Heart left ventricle (tissue), 16 donors: ENCODE measurements around the gene TMEM217. TPM values are rescaled to one million over a fixed set of nuclear protein-coding genes. Genes with fewer than 3 reads are reported as not detected.
"Not testable (repeated sequence)": the region's sequence is repeated elsewhere in the genome, so short reads cannot be mapped to it uniquely, and the experiment has no call there.

Experiments used
- ATAC-seq, 4 donors: fragments of 200-7000 bp; cut with Tn5 transposase; one replicate each; pipeline ENCODE4 v1.9.1; 2020 to 2022; ENCODE audit warnings: moderate library complexity in 4 of 4, mild to moderate bottlenecking in 3 of 4, moderate number of reproducible peaks in 1 of 4
- DNase-seq, 5 donors: peaks; one replicate each; pipeline ENCODE4 v3.0.0-alpha.2; 2020
- H3K27ac ChIP-seq, 12 donors: fragments of 200-600 bp; sonication (generic) in 4 of 12; one replicate each; pipeline versions ENCODE4 v1.5.0 to v1.8.0; 2016 to 2022; ENCODE audit warnings: mild to moderate bottlenecking in 2 of 12
- H3K27me3 ChIP-seq, 9 donors: fragments of 200-600 bp; sonication (generic) in 2 of 9; one replicate each; pipeline versions ENCODE4 v1.5.1 to v1.8.0; 2016 to 2022; ENCODE audit warnings: mild to moderate bottlenecking in 3 of 9
- H3K36me3 ChIP-seq, 9 donors: fragments of 200-600 bp; sonication (generic) in 2 of 9; one replicate each; pipeline versions ENCODE4 v1.5.0 to v1.8.0; 2018 to 2022; ENCODE audit warnings: mild to moderate bottlenecking in 2 of 9
- H3K4me1 ChIP-seq, 12 donors: fragments of 200-600 bp; sonication (generic) in 4 of 12; one replicate each; pipeline versions ENCODE4 v1.5.0 to v1.8.0; 2016 to 2022; ENCODE audit warnings: mild to moderate bottlenecking in 3 of 12
- H3K4me3 ChIP-seq, 12 donors: fragments of 200-600 bp; sonication (generic) in 4 of 12; one replicate each; pipeline versions ENCODE4 v1.5.0 to v1.8.0; 2017 to 2022; ENCODE audit warnings: mild to moderate bottlenecking in 9 of 12, moderate library complexity in 4 of 12
- H3K9me3 ChIP-seq, 12 donors: fragments of 200-600 bp; sonication (generic) in 4 of 12; one replicate each; pipeline versions ENCODE4 v1.5.0 to v1.8.0; 2016 to 2022; ENCODE audit warnings: mild to moderate bottlenecking in 1 of 12
- CTCF ChIP-seq, 12 donors: fragments of 200-600 bp; sonication (generic) in 4 of 12; IDR thresholded peaks; one replicate each; pipeline versions ENCODE4 v1.5.0 to v1.8.0; 2018 to 2022; ENCODE audit warnings: antibody characterized with exemption in 12 of 12, mild to moderate bottlenecking in 5 of 12
- POLR2A ChIP-seq, 2 donors: fragments of 450-650 bp; IDR thresholded peaks; one replicate each; pipeline ENCODE4 v1.6.1; 2017; ENCODE audit warnings: antibody characterized with exemption in 2 of 2, mild to moderate bottlenecking in 2 of 2, moderate library complexity in 2 of 2
- WGBS, 4 donors: extraction: QIAGEN DNeasy Blood & Tissue Kit in 2 of 4; methylation state at CpG; one replicate each; pipeline versions ENCODE4 v1.1.5 to v1.1.7; 2013 to 2018; 5-methylcytosine and 5-hydroxymethylcytosine counted together
- intact Hi-C, 10 donors: fragments of 100-400 bp; cut with DNase I; formaldehyde crosslinking; loops; one replicate each; pipeline versions ENCODE4 v1.11.1 to v1.14.2; 2022
- polyA plus RNA-seq, 2 donors: library from polyadenylated mRNA; stranded (reverse); fragments of 200-250 nt; gene quantifications; one replicate each; pipeline ENCODE4 v1.2.3, GENCODE V29; 2013
- total RNA-seq, 9 donors: library from RNA; depleted of rRNA in 2 of 9; stranded (reverse); fragments of >200 nt in 2 of 9; fragmentation: NEBNext Ultra II Directional in 3 of 9; extraction: Animal tissue kit (Norgen Biotek cat#: 25700) in 3 of 9; gene quantifications; one replicate each; pipeline versions ENCODE4 v1.1.0 to v1.2.4, GENCODE V29; 2016 to 2023
- donor health status: ischemic (EF 13 %, LVEDD 7.1; RV severe dilation, severe dysfunction).
- donor health status: healthy with polysubstance abuse.
- donor health status: DM: no; HTN: yes; CAD: no.
- donor health status: DM: no; HTN: no; CAD: no.
- donor health status: ischemic (EF 25% LVEDD 6.9; RV normal size, moderate dysfunction).
- donor health status: ischemic (EF 25% LVEDD 5.7; RV mildly dilated, moderate dysfunction).
- donor health status: healthy.
- donor health status: DM: yes; HTN: yes; CAD: no.
- donor health status: ischemic (EF 35%, LVEDD 5.7; RV mildly dilated, moderate dysfunction).
- donor health status: nonischemic (EF 11% LVEDD 7.7; RV severe dilation, severe dysfunction).
- donor health status: DM: yes; HTN: yes; CAD: no.
- donor health status: PGD.
- donor health status: ischemic (EF 29% LVEDD 5.4; RV normal size, mild dysfunction).
- donor health status: nonischemic (EF 23%, LVEDD 6.1; RV moderate dilation, normal function).

The TMEM217 gene
- total and polyA plus RNA-seq, 11 donors: 0.15 to 2.1 (median 0.65) TPM; not detected in 3

DNA sequence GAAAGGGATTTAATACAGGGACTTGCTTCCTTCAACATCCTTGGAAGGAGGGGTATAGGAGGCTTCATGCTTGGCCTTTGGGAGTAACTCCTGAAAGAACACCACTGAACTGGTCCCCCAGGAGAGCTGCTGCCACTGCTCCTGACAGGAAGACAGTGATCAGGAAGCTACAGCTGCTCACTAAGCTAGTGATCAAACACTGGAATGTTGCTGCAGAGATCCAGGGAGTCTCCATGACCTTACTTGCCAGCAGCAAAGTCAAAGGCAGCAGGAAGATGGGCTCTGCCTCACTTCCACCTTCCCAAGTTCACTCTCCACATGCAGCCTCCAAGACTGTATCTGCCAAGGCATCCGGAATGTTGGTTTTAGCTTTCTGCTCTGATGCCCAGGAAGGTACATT is 56.2 kb downstream of the TMEM217 start:
- intact Hi-C loops: loop anchor here in 2 of 10 donors (10.0 kb wide), 3 partner anchors 177 to 437 kb away; partner anchors contain the start of gene C6orf89 (in 1 of the 2)
- Histone ChIP-seq H3K27me3 (no peaks in the 10 kb centered on the region), H3K4me3 (no peak overlapping the region), H3K4me1 (peaks cover 0 to 27% (median 0%) of the 10 kb centered on the region in 12 donors), H3K36me3 (no peaks in the 10 kb centered on the region), H3K9me3 (no peaks in the 10 kb centered on the region), H3K27ac (no peak overlapping the region)
- DNase-seq (no peak), ATAC-seq (no peak)
- no peak for TF ChIP-seq CTCF (IDR thresholded peaks at IDR 0.05)
- TF ChIP-seq POLR2A (IDR thresholded peaks at IDR 0.05): no peak
- 92 to 97% (median 93%) methylated on average over 1 of the region's 1 CpG for WGBS, 4 donors

DNA sequence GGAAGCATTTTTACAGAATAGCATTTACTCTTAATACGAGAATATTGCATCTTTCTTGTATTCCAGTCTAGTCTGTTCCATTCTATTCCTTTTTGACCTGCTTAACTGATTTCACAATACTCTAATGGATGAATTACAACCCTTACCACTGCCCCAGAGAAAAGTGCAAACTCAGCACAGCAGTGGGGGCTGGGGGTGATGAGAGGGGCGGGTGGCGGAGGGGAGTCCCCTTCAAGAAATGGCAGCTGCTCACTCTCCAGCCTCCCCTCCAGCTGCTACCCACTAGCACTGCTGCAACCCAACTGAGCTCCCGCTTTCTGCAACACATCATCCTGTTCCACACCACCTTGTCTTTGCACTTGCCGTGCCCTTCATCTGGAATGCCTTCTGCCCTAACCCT is 57.9 kb downstream of the TMEM217 start:
- intact Hi-C loops: loop anchor here in 2 of 10 donors (10.0 kb wide), 3 partner anchors 175 to 435 kb away; partner anchors contain the start of gene C6orf89 (in 1 of the 2)
- TF ChIP-seq CTCF (IDR thresholded peaks at IDR 0.05) (no peak), POLR2A (IDR thresholded peaks at IDR 0.05) (no peak)
- Histone ChIP-seq H3K27ac (no peak overlapping the region), H3K36me3 (no peaks in the 10 kb centered on the region), H3K4me1 (peaks cover 0 to 13% (median 0%) of the 10 kb centered on the region in 12 donors), H3K9me3 (no peaks in the 10 kb centered on the region), H3K4me3 (no peak overlapping the region), H3K27me3 (no peaks in the 10 kb centered on the region)
- DNase-seq (no peak), ATAC-seq (no peak)
- WGBS, 4 donors: 65 to 82% (median 77%) methylated on average over 5 of the region's 5 CpGs

GRCh38 chr6:37196451-37196850 is 61.5 kb downstream of the TMEM217 start:
- 70 to 97% (median 81%) methylated on average over 4 of the region's 4 CpGs for WGBS, 4 donors
- H3K4me3 ChIP-seq, H3K27ac ChIP-seq, DNase-seq, H3K36me3 ChIP-seq, H3K9me3 ChIP-seq, intact Hi-C loops, H3K27me3 ChIP-seq, ATAC-seq: not testable (repeated sequence)
- peaks cover 0 to 13% (median 0%) of the 10 kb centered on the region in 12 donors for H3K4me1 ChIP-seq

DNA sequence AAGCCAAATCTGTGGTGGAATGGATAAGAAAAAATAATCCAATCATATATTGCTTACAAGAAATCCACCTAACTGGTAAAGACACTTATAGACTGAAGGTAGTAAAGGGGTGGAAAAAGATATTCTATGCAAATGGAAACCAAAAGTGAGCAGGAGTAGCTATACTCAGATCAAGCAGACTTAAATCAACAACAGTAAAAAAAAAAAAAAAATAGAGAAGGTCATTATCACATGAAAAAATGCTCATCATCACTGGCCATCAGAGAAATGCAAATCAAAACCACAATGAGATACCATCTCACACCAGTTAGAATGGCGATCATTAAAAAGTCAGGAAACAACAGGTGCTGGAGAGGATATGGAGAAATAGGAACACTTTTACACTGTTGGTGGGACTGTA is 63.1 kb downstream of the TMEM217 start:
- H3K36me3 ChIP-seq, DNase-seq, H3K27ac ChIP-seq, H3K27me3 ChIP-seq, H3K4me3 ChIP-seq, ATAC-seq, H3K9me3 ChIP-seq, intact Hi-C loops: not testable (repeated sequence)
- WGBS, 4 donors: 85 to 100% methylated on average over 1 of the region's 1 CpG; no CpG with 5 or more reads in 2 of the 4 donors
- H3K4me1 ChIP-seq: peaks cover 0 to 22% (median 0%) of the 10 kb centered on the region in 12 donors

GRCh38 chr6:37192666-37193065 is 65.3 kb downstream of the TMEM217 start:
- Histone ChIP-seq H3K27me3 (no peaks in the 10 kb centered on the region), H3K9me3 (peaks cover 0 to 5% (median 0%) of the 10 kb centered on the region in 12 donors), H3K36me3 (no peaks in the 10 kb centered on the region), H3K4me3 (no peak overlapping the region), H3K4me1 (peaks cover 0 to 45% (median 0%) of the 10 kb centered on the region in 12 donors), H3K27ac (peak overlapping the region in 1 of 12 donors; percentile 10)
- TF ChIP-seq CTCF (IDR thresholded peaks at IDR 0.05) (no peak), POLR2A (IDR thresholded peaks at IDR 0.05) (no peak)
- DNase-seq: no peak
- ATAC-seq: no peak
- intact Hi-C loops: no loop called here
- 90 to 95% (median 92%) methylated on average over 3 of the region's 3 CpGs for WGBS, 4 donors
